Endothelial cell of umbilical vein (primary cell): Measurements from ENCODE around the gene RCOR3. TPM values are rescaled to one million over a fixed set of nuclear protein-coding genes. Genes with fewer than 3 reads are reported as not detected.

Experiments used
- BruUV-seq: library from RNA; stranded (reverse); fragments of 400-500 nt; replicated peaks from 2 replicates; lab custom pipeline; 2021; lab: Mats Ljungman, UMichigan
- CTCF ChIA-PET: fragments of 300-600, 350-600 bp; sonication (Branson Sonifier 250); formaldehyde crosslinking; loops from one replicate; lab custom pipeline; 2021; ENCODE audit warnings: antibody characterized with exemption, inconsistent platforms; lab: Charles Lee
- POLR2A ChIA-PET: fragments of 300-600, 350-600 bp; sonication (Branson Sonifier 250); formaldehyde crosslinking; loops from one replicate; lab custom pipeline; 2021; ENCODE audit warnings: antibody characterized with exemption, inconsistent platforms; lab: Charles Lee
- DNase-seq: peaks from one replicate; pipeline ENCODE4 v3.0.0-alpha.2; 2011; ENCODE audit warnings: low read depth, low spot score
- FAIRE-seq: peaks from 2 replicates; lab custom pipeline; 2011; peaks lifted over from hg19 to GRCh38; lab: Jason Lieb, UNC
- H2AFZ ChIP-seq: 2 replicates; pipeline ENCODE4 v1.6.0; 2012; ENCODE audit warnings: low read depth, low read length, control low read depth, inconsistent platforms
- H3K27ac ChIP-seq: 2 replicates; pipeline ENCODE4 v1.5.1; 2011; ENCODE audit warnings: low read depth, mild to moderate bottlenecking, control low read depth, low read length, moderate library complexity; ENCODE audit not compliant: insufficient read depth
- H3K27me3 ChIP-seq, 2 experiments: 2 replicates each; pipeline versions ENCODE4 v1.6.0 to v1.6.1; 2011; ENCODE audit warnings: low read length in 2 of 2, mixed read lengths in 1 of 2; ENCODE audit not compliant: control insufficient read depth in 2 of 2, insufficient read depth in 2 of 2
- H3K36me3 ChIP-seq, 2 experiments: 2 replicates in 1 of 2; 3 replicates in 1 of 2; pipeline ENCODE4 v1.5.1; 2011; ENCODE audit warnings: low read length in 2 of 2, mild to moderate bottlenecking in 1 of 2, moderate library complexity in 1 of 2; ENCODE audit not compliant: control insufficient read depth in 2 of 2, insufficient read depth in 2 of 2; ENCODE audit errors: extremely low read depth in 1 of 2
- H3K4me1 ChIP-seq: 3 replicates; pipeline ENCODE4 v1.5.1; 2011; ENCODE audit warnings: mild to moderate bottlenecking, low read length; ENCODE audit not compliant: control insufficient read depth, insufficient read depth; ENCODE audit errors: extremely low read depth
- H3K4me2 ChIP-seq: 2 replicates; pipeline ENCODE4 v1.6.1; 2011; ENCODE audit warnings: low read length, control low read depth, mixed read lengths; ENCODE audit not compliant: insufficient read depth
- H3K4me3 ChIP-seq, 3 experiments: fragments of 200-600 bp in 1 of 3; sonication (generic), shearing (Covaris generic) in 1 of 3; replicated peaks in 1 of 3; 2 replicates each; pipeline ENCODE4 v1.5.1; 2011 to 2016; ENCODE audit warnings: control low read depth in 3 of 3, low read length in 3 of 3, mild to moderate bottlenecking in 2 of 3, inconsistent platforms in 1 of 3, low read depth in 1 of 3, moderate library complexity in 1 of 3; ENCODE audit not compliant: insufficient read depth in 1 of 3
- H3K79me2 ChIP-seq: 2 replicates; pipeline ENCODE4 v1.6.0; 2012; ENCODE audit warnings: low read length, inconsistent platforms; ENCODE audit not compliant: control insufficient read depth, insufficient read depth
- H3K9ac ChIP-seq: replicated peaks from 2 replicates; pipeline ENCODE3; 2011; ENCODE audit warnings: low read length, control low read depth; ENCODE audit not compliant: insufficient read depth; ENCODE audit errors: extremely low read depth
- H3K9me1 ChIP-seq: replicated peaks from 3 replicates; pipeline ENCODE4 v1.6.0; 2011; ENCODE audit warnings: mild to moderate bottlenecking, low read length; ENCODE audit not compliant: control insufficient read depth, insufficient read depth; ENCODE audit errors: extremely low read depth
- H3K9me3 ChIP-seq: replicated peaks from 2 replicates; pipeline ENCODE4 v1.5.1; 2012; ENCODE audit warnings: low read length, inconsistent platforms; ENCODE audit not compliant: control insufficient read depth, insufficient read depth
- H4K20me1 ChIP-seq: replicated peaks from 2 replicates; pipeline ENCODE3; 2011; ENCODE audit warnings: mild to moderate bottlenecking, low read length; ENCODE audit not compliant: control insufficient read depth, insufficient read depth; ENCODE audit errors: extremely low read depth
- CTCF ChIP-seq, 2 donors: IDR thresholded peaks; 1 replicate in 1 of 2; 2 replicates in 1 of 2; pipeline ENCODE4 v1.5.1; 2011; ENCODE audit warnings: low read length in 2 of 2, mild to moderate bottlenecking in 2 of 2, moderate library complexity in 2 of 2, control low read depth in 1 of 2, inconsistent platforms in 1 of 2, low read depth in 1 of 2; ENCODE audit not compliant: insufficient read depth in 1 of 2; ENCODE audit errors: extremely low read depth in 1 of 2
- EZH2 ChIP-seq: IDR thresholded peaks from 2 replicates; pipeline ENCODE4 v1.6.1; 2012; ENCODE audit warnings: borderline replicate concordance, low read depth, mild to moderate bottlenecking, moderate library complexity, low read length, inconsistent platforms; ENCODE audit not compliant: severe bottlenecking
- FOS ChIP-seq: IDR thresholded peaks from 2 replicates; pipeline ENCODE4 v1.6.1; 2011; ENCODE audit warnings: mild to moderate bottlenecking, low read length, moderate library complexity, borderline replicate concordance; ENCODE audit not compliant: insufficient read depth
- GATA2 ChIP-seq: IDR thresholded peaks from 2 replicates; pipeline ENCODE4 v1.7.0; 2011; ENCODE audit warnings: low read depth, mild to moderate bottlenecking, moderate library complexity, mixed read lengths, low read length; ENCODE audit not compliant: insufficient read length, insufficient read depth
- JUN ChIP-seq: IDR thresholded peaks from 2 replicates; pipeline ENCODE4 v1.6.1; 2011; ENCODE audit warnings: borderline replicate concordance, low read depth; ENCODE audit not compliant: insufficient read length, insufficient read depth
- MYC ChIP-seq: IDR thresholded peaks from one replicate; pipeline ENCODE4 v1.6.1; 2011; ENCODE audit warnings: mild to moderate bottlenecking, low read depth, low read length
- POLR2A ChIP-seq: IDR thresholded peaks from 2 replicates; pipeline ENCODE4 v1.6.1; 2012; ENCODE audit warnings: low read depth, mild to moderate bottlenecking, control low read depth, low read length
- POLR2AphosphoS5 ChIP-seq: IDR thresholded peaks from 2 replicates; pipeline ENCODE4 v1.6.1; 2012; ENCODE audit warnings: low read depth, mild to moderate bottlenecking, control low read depth, low read length, moderate library complexity; ENCODE audit not compliant: insufficient read depth
- dilution Hi-C: fragments of 300-500 bp; cut with MboI; formaldehyde crosslinking; loops from one replicate; pipeline ENCODE4 v1.15.0; 2019; ENCODE audit warnings: low sequenced_read_pairs; ENCODE audit not compliant: extremely low pct_ligation_motif_present
- intact Hi-C: fragments of 100-400 bp; cut with micrococcal nuclease; formaldehyde crosslinking; loops from one replicate; pipeline ENCODE4 v1.10.0; 2022
- polyA plus RNA-seq, 4 experiments: library from polyadenylated mRNA; depleted of rRNA in 3 of 4; stranded (reverse) in 3 of 4; unstranded in 1 of 4; fragments of >200 nt; gene quantifications; 2 replicates each; pipeline versions ENCODE4 v1.2.1 to v1.2.3, GENCODE V29; 2011 to 2012; ENCODE audit warnings: missing spikeins in 1 of 4
- total RNA-seq: library from RNA; stranded (reverse); gene quantifications from 2 replicates; pipeline ENCODE4 v1.2.3, GENCODE V29; 2021
- TF ChIP-seq, protein P1 (sequence below): IDR thresholded peaks from 2 replicates; pipeline ENCODE4 v1.6.1; 2011; ENCODE audit not compliant: insufficient read depth, insufficient read length

The RCOR3 gene
- total and polyA plus RNA-seq, 2 donors (not counting 3 experiments of a cell fraction or from before 2014, with no cell fraction given): 24.2 to 34.0 TPM

GRCh38 chr1:211267204-211267857 lies 8.2 kb downstream of the RCOR3 start:
- no peak for FAIRE-seq
- H3K79me2 ChIP-seq: peaks cover 1% of the 10 kb centered on the region
- no peaks in the 10 kb centered on the region for H3K4me1 ChIP-seq
- no peak overlapping the region for H3K4me3 ChIP-seq
- H3K4me2 ChIP-seq: no peak overlapping the region
- TF ChIP-seq, protein P1, sequence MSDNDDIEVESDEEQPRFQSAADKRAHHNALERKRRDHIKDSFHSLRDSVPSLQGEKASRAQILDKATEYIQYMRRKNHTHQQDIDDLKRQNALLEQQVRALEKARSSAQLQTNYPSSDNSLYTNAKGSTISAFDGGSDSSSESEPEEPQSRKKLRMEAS: no peak
- TF ChIP-seq FOS (no peak), GATA2 (no peak), MYC (no peak), CTCF (IDR thresholded peaks at IDR 0.05; ENCODE audit: extremely low read depth in 1 of 2, insufficient read depth in 1 of 2, low read depth in 1 of 2, low read length in 2 of 2) (no peak), EZH2 (no peak), JUN (no peak), POLR2AphosphoS5 (no peak), POLR2A (no peak)
- no peak overlapping the region for H3K9ac ChIP-seq
- no peaks in the 10 kb centered on the region for H4K20me1 ChIP-seq
- peaks cover 3 to 7% of the 10 kb centered on the region in 2 experiments for H3K36me3 ChIP-seq
- CTCF ChIA-PET: no interaction called here
- POLR2A ChIA-PET: no interaction called here
- dilution Hi-C loops: no loop called here
- DNase-seq: no peak
- no peaks in the 10 kb centered on the region for H3K27me3 ChIP-seq
- intact Hi-C loops: no loop called here
- no peak overlapping the region for H2AFZ ChIP-seq
- H3K9me3 ChIP-seq: no peaks in the 10 kb centered on the region
- H3K27ac ChIP-seq: no peak overlapping the region
- no TSS peak for BruUV-seq
- no peaks in the 10 kb centered on the region for H3K9me1 ChIP-seq
